Suppressor macrophage (primary cell): ENCODE results near the gene PPIL6.

ENCODE experiments used
- DNase-seq, 4 experiments: peaks; one replicate each; pipeline ENCODE4 v3.0.0-alpha.2; 2020 to 2022
- total RNA-seq, 17 experiments: gene quantifications; one replicate each; lab custom pipeline; 2026; ENCODE audit warnings: mixed read lengths in 6 of 17, inconsistent platforms in 3 of 17; lab: John Stamatoyannopoulos, UW

The PPIL6 gene
- total RNA-seq: 0 to 2.8 (median 0.18) reads per million in 17 experiments

DNA sequence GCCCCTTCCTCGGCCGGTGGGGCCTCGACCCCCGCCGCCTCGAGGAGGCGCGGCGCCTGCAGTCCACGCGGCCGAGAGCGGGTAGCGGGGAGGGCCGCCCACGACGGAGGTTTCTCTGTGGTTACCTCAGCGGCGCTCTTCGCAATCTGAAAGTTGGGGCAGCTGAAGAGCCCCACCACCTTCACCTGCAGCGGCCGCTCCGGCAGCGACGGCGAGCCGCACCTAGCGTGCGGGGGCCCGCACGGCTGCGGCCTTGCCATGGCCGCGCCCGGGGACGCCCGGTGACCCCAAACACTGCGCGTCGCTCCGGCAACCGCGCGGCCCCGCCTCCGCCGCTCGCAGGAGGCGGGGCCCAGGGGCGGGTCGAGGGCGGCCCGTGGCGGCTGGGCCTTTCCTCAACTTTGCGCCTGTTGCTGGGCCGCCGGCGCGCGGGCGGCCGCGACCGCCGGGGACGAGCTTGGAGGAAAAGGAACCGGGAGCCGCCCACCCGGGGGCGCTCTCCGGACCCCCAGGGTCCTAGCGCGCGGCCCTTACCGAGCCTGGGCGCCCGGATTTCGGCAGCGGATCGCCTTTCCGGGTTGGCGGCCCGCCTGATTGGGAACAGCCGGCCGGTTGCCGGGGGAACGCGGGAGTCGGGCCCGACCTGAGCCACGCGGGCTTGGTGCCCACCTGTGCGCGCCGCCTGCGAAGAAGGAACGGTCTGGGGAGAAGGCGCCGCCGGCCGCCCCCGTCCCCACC is at the start of gene PPIL6, which contains the start of gene SMPD2:
Gene PPIL6 (minus strand): TSS at position 298 of the 738 bp plus-strand sequence. CDS start 38 bp downstream, at position 260.
Gene SMPD2 (plus strand): TSS at position 394 of the 738 bp plus-strand sequence. CDS start 398 bp downstream, outside the sequence.
- peak; percentile 92 to 97 (median 95) for DNase-seq

DNA sequence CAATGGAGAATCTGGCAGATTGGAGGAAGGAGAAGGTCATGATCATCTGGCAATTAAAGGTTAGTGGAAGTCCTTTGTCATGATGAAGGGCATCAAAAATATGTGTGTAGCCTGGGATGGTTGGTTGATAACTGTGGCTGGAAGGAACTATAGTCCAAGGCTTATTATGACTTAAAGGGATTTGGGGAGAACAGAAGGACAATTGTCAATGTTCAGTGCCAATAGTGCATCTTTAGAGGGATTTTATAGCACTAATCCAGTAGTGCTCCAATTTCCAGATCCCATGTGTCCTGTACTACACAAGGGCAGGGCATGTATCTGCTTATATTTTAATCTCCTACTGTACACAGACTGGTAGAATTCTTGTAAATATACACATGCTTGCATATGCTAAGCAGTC is 47.6 kb upstream of the PPIL6 start:
- DNase-seq: no peak

GRCh38 chr6:109486068-109486467 is 45.6 kb upstream of the PPIL6 start:
- no peak for DNase-seq

GRCh38 chr6:109485266-109485935 is 45.0 kb upstream of the PPIL6 start:
- no peak for DNase-seq

- no peak for DNase-seq
Measured at GRCh38 chr6:109484122-109484521, 43.7 kb upstream of the PPIL6 start.

GRCh38 chr6:109483735-109484057 is 43.3 kb upstream of the PPIL6 start:
- DNase-seq: no peak

GRCh38 chr6:109482905-109483734 is 42.7 kb upstream of the PPIL6 start, which contains the start of gene ZBTB24:
ZBTB24 (minus strand) TSS chr6:109483219; CDS start chr6:109482026, 1,193 bp downstream.
- peak; percentile 95 to 98 (median 97) for DNase-seq

DNA sequence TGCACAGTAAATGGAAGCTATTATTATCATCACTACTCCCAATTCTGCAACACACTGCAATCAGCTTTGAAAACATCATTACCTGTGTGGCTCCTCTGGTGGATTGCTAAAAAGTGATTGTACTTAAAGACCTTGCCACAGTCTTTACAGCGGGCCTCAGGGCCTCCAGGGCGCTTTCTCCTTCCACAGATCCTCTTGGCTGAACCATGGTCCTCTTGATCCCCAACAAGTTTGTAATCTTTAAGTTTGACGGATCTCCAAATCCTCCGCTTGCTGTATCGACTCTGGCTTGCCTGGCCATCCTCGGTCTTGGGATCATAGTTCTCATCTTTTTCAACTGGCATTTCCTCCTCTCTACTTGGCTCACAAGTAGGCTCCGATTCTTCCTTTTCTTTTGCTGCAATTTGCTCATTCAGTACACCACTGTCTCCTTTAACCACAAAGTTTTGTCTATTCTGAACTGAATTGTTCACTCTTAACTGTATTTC is 40.6 kb upstream of the PPIL6 start:
- no peak for DNase-seq

- no peak for DNase-seq
Measured at GRCh38 chr6:109478841-109479624, 38.6 kb upstream of the PPIL6 start.

DNA sequence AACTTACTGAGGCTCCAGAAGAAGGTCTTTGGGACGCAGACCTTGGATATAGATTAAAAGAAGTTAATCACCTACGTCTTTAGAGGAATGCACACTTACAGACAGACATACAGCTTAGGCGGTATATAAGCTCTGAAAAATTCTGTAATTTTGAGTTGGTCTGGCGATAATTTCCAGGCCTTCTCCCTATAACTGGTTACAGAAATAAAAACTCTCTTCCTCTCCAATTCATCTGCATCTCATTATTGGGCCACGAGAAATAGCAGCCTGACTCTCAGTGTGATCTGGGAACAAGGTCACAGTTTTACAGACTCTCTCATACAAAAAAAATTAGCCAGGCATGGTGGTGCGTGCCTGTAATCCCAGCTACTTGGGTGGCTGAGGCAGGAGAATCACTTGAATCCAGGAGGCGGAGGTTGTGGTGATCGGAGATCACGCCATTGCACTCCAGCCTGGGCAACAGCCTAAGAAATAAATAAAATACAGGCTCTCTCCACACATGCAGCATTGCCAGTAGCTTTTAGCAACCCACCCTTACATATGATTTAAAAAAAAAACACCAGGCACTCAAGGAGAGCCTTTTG is 37.9 kb upstream of the PPIL6 start:
- DNase-seq: no peak

DNA sequence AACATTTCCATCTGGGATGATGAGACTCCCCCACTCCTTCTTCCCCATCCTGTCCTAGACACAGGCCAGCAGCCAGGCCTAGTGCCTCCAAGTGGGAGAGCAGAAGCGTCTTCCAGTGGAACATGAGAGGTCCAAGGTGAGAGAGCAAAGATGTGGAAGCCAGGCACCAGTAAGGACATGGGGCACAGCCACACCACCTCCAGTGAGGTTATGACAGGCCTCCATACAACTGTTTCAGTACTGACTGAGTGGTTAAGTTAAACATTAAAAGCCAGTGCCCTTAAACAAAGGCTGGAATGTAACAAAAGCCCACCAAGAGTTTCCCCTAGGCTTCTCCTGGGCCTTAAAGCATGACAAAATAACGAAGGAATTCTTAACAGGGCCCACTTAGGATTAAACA is 37.3 kb upstream of the PPIL6 start:
- DNase-seq: no peak

- no peak for DNase-seq
Measured at GRCh38 chr6:109477184-109477583, 36.8 kb upstream of the PPIL6 start.

- no peak for DNase-seq
Measured at GRCh38 chr6:109475625-109476024, 35.2 kb upstream of the PPIL6 start.

- no peak for DNase-seq
Measured at GRCh38 chr6:109474995-109475394, 34.6 kb upstream of the PPIL6 start.

- DNase-seq: no peak
Measured at GRCh38 chr6:109473120-109473519, 32.7 kb upstream of the PPIL6 start.

DNA sequence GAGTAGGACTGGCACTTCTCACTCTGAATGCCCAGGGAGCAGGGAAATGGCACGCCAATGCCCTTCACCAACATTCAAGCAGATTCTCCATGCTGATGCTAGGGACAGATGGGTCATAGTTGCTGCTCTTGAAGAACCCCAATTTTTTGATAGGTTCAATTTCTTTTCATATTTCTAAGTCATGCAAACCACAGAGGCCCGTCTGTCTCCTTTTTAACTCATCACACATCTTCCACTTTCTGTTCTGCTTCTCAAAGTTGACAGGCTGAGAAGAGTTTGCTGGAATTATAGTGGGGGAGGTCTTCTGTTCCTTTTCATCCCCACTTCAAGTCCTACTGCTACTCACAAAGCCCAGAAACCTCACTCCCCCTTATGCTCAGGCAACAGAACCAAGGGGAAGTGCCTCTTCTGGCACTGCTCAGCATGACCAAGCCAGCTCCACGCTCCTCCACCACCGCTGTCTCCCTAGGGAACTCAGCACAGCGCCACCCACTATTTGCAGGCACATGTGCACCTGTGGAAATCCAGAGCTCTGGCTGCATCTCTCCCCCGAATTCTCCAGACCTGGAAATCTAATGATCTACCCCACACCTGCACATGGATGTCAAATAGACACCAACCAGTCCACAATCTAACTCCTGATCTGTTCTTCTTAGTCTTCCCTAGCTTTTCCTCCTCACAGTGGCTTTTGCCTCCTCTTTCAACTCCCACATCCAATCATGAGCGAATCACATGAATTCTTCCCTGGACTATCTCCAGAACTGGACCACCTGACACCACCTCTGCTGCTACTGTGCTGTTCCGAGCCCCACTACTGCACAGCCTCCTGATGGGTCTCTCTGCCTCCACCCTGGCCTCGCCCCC is 31.9 kb upstream of the PPIL6 start:
- peak in 1 of 4 experiments; percentile 13 for DNase-seq

DNA sequence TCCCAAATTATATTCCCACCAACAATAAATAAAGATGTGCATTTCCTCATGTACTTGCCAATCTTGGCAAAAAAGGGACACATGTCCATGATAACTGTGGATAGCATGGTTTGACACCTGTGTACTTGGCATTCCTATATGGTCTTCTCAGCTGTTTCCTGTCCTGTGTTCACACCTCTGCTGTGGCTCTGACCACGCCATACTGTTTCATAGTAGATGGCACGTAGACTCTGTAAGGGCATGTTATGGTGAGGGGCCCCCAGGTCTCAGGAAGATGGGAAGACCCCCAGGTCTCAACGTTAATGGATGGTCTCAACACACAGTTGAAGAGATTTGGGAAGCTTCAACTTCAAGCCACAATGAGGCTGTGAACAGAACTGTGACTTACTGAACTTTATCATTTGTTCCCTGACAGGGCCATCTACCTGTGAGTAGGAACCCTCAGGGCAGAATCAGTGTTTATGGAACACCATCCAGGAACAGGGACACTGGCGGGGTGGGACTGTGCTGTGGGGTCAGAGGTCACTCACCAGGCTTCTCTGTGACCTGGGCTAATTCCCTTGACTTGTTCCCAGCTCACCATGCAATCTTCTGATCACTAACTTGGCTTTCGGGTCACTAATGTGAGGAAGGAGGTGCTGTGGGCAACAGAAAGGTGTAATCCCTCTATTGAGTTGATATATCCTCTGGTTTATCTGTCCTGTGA is 30.8 kb upstream of the PPIL6 start:
- DNase-seq: no peak

GRCh38 chr6:109469591-109470189 is 29.3 kb upstream of the PPIL6 start:
- DNase-seq: no peak

- DNase-seq: no peak
Measured at GRCh38 chr6:109467696-109468095, 27.3 kb upstream of the PPIL6 start.
